ENCODE results near the gene TNN. TPM values are rescaled to one million over a fixed set of nuclear protein-coding genes. Genes with fewer than 3 reads are reported as not detected.

Gene TNN
- total and polyA plus RNA-seq, 2 experiments from 2014 or later = 0.18 to 0.31 TPM

GRCh38 chr1:175164751-175165150 lies 97.1 kb downstream of the TNN start (continued):
- TF ChIP-seq, protein P1, sequence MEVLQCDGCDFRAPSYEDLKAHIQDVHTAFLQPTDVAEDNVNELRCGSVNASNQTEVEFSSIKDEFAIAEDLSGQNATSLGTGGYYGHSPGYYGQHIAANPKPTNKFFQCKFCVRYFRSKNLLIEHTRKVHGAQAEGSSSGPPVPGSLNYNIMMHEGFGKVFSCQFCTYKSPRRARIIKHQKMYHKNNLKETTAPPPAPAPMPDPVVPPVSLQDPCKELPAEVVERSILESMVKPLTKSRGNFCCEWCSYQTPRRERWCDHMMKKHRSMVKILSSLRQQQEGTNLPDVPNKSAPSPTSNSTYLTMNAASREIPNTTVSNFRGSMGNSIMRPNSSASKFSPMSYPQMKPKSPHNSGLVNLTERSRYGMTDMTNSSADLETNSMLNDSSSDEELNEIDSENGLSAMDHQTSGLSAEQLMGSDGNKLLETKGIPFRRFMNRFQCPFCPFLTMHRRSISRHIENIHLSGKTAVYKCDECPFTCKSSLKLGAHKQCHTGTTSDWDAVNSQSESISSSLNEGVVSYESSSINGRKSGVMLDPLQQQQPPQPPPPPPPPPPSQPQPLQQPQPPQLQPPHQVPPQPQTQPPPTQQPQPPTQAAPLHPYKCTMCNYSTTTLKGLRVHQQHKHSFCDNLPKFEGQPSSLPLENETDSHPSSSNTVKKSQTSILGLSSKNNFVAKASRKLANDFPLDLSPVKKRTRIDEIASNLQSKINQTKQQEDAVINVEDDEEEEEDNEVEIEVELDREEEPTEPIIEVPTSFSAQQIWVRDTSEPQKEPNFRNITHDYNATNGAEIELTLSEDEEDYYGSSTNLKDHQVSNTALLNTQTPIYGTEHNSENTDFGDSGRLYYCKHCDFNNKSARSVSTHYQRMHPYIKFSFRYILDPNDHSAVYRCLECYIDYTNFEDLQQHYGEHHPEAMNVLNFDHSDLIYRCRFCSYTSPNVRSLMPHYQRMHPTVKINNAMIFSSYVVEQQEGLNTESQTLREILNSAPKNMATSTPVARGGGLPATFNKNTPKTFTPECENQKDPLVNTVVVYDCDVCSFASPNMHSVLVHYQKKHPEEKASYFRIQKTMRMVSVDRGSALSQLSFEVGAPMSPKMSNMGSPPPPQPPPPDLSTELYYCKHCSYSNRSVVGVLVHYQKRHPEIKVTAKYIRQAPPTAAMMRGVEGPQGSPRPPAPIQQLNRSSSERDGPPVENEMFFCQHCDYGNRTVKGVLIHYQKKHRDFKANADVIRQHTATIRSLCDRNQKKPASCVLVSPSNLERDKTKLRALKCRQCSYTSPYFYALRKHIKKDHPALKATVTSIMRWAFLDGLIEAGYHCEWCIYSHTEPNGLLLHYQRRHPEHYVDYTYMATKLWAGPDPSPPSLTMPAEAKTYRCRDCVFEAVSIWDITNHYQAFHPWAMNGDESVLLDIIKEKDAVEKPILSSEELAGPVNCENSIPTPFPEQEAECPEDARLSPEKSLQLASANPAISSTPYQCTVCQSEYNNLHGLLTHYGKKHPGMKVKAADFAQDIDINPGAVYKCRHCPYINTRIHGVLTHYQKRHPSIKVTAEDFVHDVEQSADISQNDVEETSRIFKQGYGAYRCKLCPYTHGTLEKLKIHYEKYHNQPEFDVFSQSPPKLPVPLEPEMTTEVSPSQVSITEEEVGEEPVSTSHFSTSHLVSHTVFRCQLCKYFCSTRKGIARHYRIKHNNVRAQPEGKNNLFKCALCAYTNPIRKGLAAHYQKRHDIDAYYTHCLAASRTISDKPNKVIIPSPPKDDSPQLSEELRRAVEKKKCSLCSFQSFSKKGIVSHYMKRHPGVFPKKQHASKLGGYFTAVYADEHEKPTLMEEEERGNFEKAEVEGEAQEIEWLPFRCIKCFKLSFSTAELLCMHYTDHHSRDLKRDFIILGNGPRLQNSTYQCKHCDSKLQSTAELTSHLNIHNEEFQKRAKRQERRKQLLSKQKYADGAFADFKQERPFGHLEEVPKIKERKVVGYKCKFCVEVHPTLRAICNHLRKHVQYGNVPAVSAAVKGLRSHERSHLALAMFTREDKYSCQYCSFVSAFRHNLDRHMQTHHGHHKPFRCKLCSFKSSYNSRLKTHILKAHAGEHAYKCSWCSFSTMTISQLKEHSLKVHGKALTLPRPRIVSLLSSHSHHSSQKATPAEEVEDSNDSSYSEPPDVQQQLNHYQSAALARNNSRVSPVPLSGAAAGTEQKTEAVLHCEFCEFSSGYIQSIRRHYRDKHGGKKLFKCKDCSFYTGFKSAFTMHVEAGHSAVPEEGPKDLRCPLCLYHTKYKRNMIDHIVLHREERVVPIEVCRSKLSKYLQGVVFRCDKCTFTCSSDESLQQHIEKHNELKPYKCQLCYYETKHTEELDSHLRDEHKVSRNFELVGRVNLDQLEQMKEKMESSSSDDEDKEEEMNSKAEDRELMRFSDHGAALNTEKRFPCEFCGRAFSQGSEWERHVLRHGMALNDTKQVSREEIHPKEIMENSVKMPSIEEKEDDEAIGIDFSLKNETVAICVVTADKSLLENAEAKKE (CRISPR knock-in tag; IDR thresholded peaks at IDR 0.05) = no peak
- TF ChIP-seq EZH2phosphoT487 (IDR thresholded peaks at IDR 0.05; ENCODE audit: unreplicated experiment) = no peak
- TF ChIP-seq CREB1 (CRISPR knock-in tag; IDR thresholded peaks at IDR 0.05; ENCODE audit: low read depth) = no peak
- TF ChIP-seq ZNF114 (CRISPR knock-in tag; IDR thresholded peaks at IDR 0.05) = no peak

- H3K4me1 Mint-ChIP-seq = no peaks in the 10 kb centered on the region; the same call in 2 of the 3 replicates
- peaks cover 8% of the 10 kb centered on the region for H3K36me3 Mint-ChIP-seq (ENCODE audit: low read depth)
- H3K27me3 Mint-ChIP-seq (ENCODE audit: insufficient read depth, low read depth, poor library complexity) = peaks cover 2% of the 10 kb centered on the region
- TF ChIP-seq, protein P2, sequence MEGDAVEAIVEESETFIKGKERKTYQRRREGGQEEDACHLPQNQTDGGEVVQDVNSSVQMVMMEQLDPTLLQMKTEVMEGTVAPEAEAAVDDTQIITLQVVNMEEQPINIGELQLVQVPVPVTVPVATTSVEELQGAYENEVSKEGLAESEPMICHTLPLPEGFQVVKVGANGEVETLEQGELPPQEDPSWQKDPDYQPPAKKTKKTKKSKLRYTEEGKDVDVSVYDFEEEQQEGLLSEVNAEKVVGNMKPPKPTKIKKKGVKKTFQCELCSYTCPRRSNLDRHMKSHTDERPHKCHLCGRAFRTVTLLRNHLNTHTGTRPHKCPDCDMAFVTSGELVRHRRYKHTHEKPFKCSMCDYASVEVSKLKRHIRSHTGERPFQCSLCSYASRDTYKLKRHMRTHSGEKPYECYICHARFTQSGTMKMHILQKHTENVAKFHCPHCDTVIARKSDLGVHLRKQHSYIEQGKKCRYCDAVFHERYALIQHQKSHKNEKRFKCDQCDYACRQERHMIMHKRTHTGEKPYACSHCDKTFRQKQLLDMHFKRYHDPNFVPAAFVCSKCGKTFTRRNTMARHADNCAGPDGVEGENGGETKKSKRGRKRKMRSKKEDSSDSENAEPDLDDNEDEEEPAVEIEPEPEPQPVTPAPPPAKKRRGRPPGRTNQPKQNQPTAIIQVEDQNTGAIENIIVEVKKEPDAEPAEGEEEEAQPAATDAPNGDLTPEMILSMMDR (conservative IDR thresholded peaks at IDR 0.05; ENCODE audit: low read depth in 2 of 2) = no peak
- TF ChIP-seq, protein P3, sequence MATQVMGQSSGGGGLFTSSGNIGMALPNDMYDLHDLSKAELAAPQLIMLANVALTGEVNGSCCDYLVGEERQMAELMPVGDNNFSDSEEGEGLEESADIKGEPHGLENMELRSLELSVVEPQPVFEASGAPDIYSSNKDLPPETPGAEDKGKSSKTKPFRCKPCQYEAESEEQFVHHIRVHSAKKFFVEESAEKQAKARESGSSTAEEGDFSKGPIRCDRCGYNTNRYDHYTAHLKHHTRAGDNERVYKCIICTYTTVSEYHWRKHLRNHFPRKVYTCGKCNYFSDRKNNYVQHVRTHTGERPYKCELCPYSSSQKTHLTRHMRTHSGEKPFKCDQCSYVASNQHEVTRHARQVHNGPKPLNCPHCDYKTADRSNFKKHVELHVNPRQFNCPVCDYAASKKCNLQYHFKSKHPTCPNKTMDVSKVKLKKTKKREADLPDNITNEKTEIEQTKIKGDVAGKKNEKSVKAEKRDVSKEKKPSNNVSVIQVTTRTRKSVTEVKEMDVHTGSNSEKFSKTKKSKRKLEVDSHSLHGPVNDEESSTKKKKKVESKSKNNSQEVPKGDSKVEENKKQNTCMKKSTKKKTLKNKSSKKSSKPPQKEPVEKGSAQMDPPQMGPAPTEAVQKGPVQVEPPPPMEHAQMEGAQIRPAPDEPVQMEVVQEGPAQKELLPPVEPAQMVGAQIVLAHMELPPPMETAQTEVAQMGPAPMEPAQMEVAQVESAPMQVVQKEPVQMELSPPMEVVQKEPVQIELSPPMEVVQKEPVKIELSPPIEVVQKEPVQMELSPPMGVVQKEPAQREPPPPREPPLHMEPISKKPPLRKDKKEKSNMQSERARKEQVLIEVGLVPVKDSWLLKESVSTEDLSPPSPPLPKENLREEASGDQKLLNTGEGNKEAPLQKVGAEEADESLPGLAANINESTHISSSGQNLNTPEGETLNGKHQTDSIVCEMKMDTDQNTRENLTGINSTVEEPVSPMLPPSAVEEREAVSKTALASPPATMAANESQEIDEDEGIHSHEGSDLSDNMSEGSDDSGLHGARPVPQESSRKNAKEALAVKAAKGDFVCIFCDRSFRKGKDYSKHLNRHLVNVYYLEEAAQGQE (IDR thresholded peaks at IDR 0.05; ENCODE audit: unreplicated experiment) = no peak
- no peak for TF ChIP-seq NANOG (IDR thresholded peaks at IDR 0.05; ENCODE audit: borderline replicate concordance)
- no peak for TF ChIP-seq EZH2 (IDR thresholded peaks at IDR 0.05; ENCODE audit: low read depth, unreplicated experiment)
- TF ChIP-seq EZH2phosphoT487 (IDR thresholded peaks at IDR 0.05; ENCODE audit: unreplicated experiment) = no peak
These were observed 99.1 kb downstream of the TNN start for GRCh38 chr1:175166746-175167145.

More at GRCh38 chr1:175166746-175167145, 99.1 kb downstream of the TNN start:
- DNase-seq (ENCODE audit: low spot score) = no peak
- H3K27ac Mint-ChIP-seq = no peak overlapping the region
- H3K4me3 Mint-ChIP-seq = no peak overlapping the region
- Histone ChIP-seq H3K27me3 (ENCODE audit: insufficient read depth) (no peaks in the 10 kb centered on the region), H2AFZ (no peak overlapping the region), H3K36me3 (ENCODE audit: insufficient read depth) (0 out of 2 replicates have a peak, but pooled peaks cover 4% of the 10 kb centered on the region), H3K79me2 (replicated peaks; ENCODE audit: insufficient read depth) (no peaks in the 10 kb centered on the region), H3K4me3 (no peak overlapping the region), H4K20me1 (replicated peaks; ENCODE audit: insufficient read depth) (no peaks in the 10 kb centered on the region), H3K27ac (ENCODE audit: low read depth) (no peak overlapping the region), H3K9me2 (ENCODE audit: insufficient read depth) (no peaks in the 10 kb centered on the region), H3F3A (replicated peaks; ENCODE audit: low read depth) (no peaks in the 10 kb centered on the region), H3K4me2 (no peak overlapping the region), H3K4me1 (ENCODE audit: insufficient read depth) (no peaks in the 10 kb centered on the region)
- H3K9me3 Mint-ChIP-seq = no peaks in the 10 kb centered on the region
- ATAC-seq = no peak

All from GM23338 (cell line).